Astrocyte (in vitro differentiated cells and primary cell): Measurements from ENCODE around the gene ZSCAN23.

ENCODE experiments used
- EZH2 ChIP-seq: IDR thresholded peaks from 2 replicates; pipeline ENCODE4 v1.6.1; 2012; ENCODE audit warnings: mild to moderate bottlenecking, low read length, inconsistent platforms; ENCODE audit not compliant: insufficient read depth
- TF ChIP-seq, protein P1 (sequence below): IDR thresholded peaks from 2 replicates; pipeline ENCODE4 v1.5.1; 2011; ENCODE audit warnings: low read depth, mild to moderate bottlenecking, inconsistent platforms, low read length, moderate library complexity; ENCODE audit not compliant: insufficient read depth

DNA sequence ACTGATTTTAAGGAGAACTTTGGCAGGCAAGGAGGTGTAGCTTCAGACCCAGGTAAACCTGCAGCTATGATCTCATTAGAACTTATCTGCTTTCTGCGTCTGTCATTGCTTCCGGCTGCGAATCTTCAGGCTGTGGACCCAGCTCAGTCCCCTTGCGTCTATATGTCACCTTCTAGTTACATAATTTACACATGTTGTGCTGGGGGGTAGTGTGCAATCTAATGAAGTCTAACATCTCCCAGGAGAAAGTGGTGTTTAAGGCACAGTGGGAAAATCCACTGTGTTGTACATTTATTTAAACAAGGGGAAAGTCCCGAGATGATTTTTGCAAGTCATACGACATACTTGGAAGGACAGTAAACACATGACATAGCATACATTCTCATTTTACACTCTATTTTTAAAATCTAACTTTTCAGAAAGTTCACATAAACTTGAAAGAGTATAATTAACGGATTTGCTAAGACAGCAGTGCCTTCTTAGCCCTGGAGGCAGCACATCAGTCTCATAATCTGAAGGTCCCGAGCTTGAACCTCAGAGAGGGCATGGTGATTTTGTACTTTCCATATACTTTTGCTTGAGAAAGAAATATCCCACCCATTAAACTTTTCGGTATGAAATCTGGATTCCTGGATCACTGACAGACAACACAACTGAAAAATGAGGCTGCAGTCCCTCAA lies 37.1 kb upstream of the ZSCAN23 start:
- TF ChIP-seq, protein P1, sequence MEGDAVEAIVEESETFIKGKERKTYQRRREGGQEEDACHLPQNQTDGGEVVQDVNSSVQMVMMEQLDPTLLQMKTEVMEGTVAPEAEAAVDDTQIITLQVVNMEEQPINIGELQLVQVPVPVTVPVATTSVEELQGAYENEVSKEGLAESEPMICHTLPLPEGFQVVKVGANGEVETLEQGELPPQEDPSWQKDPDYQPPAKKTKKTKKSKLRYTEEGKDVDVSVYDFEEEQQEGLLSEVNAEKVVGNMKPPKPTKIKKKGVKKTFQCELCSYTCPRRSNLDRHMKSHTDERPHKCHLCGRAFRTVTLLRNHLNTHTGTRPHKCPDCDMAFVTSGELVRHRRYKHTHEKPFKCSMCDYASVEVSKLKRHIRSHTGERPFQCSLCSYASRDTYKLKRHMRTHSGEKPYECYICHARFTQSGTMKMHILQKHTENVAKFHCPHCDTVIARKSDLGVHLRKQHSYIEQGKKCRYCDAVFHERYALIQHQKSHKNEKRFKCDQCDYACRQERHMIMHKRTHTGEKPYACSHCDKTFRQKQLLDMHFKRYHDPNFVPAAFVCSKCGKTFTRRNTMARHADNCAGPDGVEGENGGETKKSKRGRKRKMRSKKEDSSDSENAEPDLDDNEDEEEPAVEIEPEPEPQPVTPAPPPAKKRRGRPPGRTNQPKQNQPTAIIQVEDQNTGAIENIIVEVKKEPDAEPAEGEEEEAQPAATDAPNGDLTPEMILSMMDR: no peak
- no peak for TF ChIP-seq EZH2
